Vagina (tissue), 2 donors: ENCODE measurements around the gene PTGER3. TPM values are rescaled to one million over a fixed set of nuclear protein-coding genes. Genes with fewer than 3 reads are reported as not detected.

ENCODE experiments used
- DNase-seq, 2 donors: peaks; one replicate each; pipeline ENCODE4 v3.0.0-alpha.2; 2017; ENCODE audit errors: extremely low spot score in 2 of 2
- H3K27ac ChIP-seq: fragments of 200-600 bp; sonication (generic); one replicate; pipeline ENCODE4 v1.5.1; 2019
- H3K27me3 ChIP-seq: fragments of 200-600 bp; sonication (generic); one replicate; pipeline ENCODE4 v1.5.1; 2019
- H3K36me3 ChIP-seq, 2 donors: fragments of 200-600 bp; sonication (generic); one replicate each; pipeline ENCODE4 v1.5.1; 2017 to 2019
- H3K4me1 ChIP-seq: fragments of 200-600 bp; sonication (generic); one replicate; pipeline ENCODE4 v1.5.1; 2019
- H3K4me3 ChIP-seq, 2 donors: fragments of 200-600 bp; sonication (generic); 1 replicate in 1 of 2; 2 replicates in 1 of 2; pipeline ENCODE4 v1.5.1; 2016 to 2019
- H3K9me3 ChIP-seq: fragments of 200-600 bp; sonication (generic); one replicate; pipeline ENCODE4 v1.5.1; 2019
- POLR2A ChIP-seq, 2 donors: fragments of 450-650 bp; IDR thresholded peaks; one replicate each; pipeline ENCODE4 v1.6.1; 2017; ENCODE audit warnings: antibody characterized with exemption in 2 of 2, mild to moderate bottlenecking in 2 of 2, moderate library complexity in 2 of 2
- POLR2AphosphoS5 ChIP-seq, 2 donors: sonication (generic); formaldehyde crosslinking; IDR thresholded peaks; one replicate each; pipeline ENCODE4 v1.9.0; 2017; ENCODE audit warnings: antibody characterized with exemption in 2 of 2, mild to moderate bottlenecking in 2 of 2, low read depth in 1 of 2; ENCODE audit not compliant: insufficient read depth in 1 of 2
- intact Hi-C: fragments of 100-400 bp; cut with DNase I; formaldehyde crosslinking; loops from one replicate; pipeline ENCODE4 v1.15.1; 2023
- total RNA-seq: library from RNA; depleted of rRNA; stranded (reverse); fragments of >200 nt; gene quantifications from one replicate; pipeline ENCODE4 v1.2.3, GENCODE V29; 2016
- TF ChIP-seq, protein P1 (sequence below), 3 experiments: fragments of 450-650 bp in 2 of 3; fragments of 200-600 bp in 1 of 3; sonication (generic) in 1 of 3; IDR thresholded peaks; one replicate each; pipeline ENCODE4 v1.5.1; 2017 to 2019; ENCODE audit warnings: antibody characterized with exemption in 3 of 3, mild to moderate bottlenecking in 2 of 3, moderate library complexity in 2 of 3

PTGER3 gene
- total RNA-seq, 1 donor from 2014 or later, result 17.7 TPM

DNA sequence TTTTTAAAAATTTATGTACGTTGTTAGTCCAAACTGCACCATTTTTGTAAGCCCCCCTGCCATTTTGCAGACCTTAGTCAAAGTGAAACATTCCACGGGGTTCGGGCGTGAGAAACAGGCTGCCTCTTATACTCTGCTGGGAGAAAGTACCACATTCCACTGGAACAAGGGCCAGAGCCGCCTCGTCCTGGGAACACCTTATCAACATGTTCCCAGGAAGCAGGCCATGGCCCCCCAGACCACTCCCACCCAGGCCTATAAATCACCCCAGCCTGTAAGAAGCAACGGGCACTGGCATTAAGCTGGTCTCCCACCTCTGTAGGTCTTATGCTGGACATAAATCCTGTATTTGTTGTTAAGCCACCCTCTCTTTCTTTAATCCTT lies 34.1 kb upstream of the PTGER3 start:
- Histone ChIP-seq H3K36me3 (peaks cover 0 to 13% of the 10 kb centered on the region in 2 donors), H3K9me3 (no peaks in the 10 kb centered on the region), H3K27me3 (no peaks in the 10 kb centered on the region), H3K4me3 (peak overlapping the region; percentile 73 to 97), H3K27ac (peak overlapping the region; percentile 82), H3K4me1 (peaks cover 17% of the 10 kb centered on the region)
- intact Hi-C loops, result no loop called here
- no peak for TF ChIP-seq POLR2AphosphoS5 (IDR thresholded peaks at IDR 0.05; ENCODE audit: insufficient read depth in 1 of 2, low read depth in 1 of 2)
- no peak for TF ChIP-seq POLR2A (IDR thresholded peaks at IDR 0.05)
- TF ChIP-seq, protein P1, sequence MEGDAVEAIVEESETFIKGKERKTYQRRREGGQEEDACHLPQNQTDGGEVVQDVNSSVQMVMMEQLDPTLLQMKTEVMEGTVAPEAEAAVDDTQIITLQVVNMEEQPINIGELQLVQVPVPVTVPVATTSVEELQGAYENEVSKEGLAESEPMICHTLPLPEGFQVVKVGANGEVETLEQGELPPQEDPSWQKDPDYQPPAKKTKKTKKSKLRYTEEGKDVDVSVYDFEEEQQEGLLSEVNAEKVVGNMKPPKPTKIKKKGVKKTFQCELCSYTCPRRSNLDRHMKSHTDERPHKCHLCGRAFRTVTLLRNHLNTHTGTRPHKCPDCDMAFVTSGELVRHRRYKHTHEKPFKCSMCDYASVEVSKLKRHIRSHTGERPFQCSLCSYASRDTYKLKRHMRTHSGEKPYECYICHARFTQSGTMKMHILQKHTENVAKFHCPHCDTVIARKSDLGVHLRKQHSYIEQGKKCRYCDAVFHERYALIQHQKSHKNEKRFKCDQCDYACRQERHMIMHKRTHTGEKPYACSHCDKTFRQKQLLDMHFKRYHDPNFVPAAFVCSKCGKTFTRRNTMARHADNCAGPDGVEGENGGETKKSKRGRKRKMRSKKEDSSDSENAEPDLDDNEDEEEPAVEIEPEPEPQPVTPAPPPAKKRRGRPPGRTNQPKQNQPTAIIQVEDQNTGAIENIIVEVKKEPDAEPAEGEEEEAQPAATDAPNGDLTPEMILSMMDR (IDR thresholded peaks at IDR 0.05), result no peak
- DNase-seq, result no peak

DNA sequence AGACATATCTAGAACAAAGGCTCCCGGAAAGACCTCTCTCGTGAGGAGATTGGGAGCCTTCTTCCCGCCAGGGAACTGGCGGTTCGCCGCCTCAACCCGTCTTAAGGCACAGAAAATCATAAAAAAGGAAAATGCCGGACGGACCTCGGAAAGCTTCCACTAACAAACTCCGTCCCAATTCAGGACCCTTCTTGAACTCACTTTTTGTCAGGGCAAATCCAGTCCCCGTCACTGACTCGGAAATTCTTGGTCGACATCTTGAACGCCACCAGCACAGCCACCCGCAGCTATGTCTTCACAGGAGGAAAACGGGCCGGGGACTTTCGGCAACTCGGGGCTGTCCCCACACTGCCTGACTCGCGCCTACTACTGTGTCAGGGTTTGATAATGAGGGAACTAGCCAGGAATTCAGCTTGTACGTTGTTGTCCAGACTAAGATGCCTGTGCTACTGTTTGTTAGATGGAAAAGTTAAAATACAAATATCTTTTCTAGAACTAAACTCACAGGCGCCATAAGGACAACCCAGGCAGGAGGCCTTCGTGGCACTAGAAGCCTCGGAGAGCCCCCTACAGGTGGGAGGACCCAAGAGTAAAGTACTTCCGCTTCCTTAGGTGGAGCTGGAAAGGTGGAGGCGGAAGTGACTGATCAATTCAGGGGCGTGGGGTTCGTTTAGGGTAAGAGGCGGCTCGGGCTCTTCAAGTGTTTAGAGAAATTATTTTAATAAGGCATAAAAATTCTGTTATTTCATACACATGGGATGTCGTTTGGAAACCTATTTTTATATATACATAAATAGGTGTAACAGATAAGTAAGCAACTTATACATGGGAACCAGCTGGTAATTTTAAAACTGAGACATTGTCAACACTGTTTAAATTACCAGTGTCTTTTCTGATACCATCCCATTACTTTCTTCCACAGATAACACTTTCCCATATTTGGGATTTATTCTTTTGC lies 33.4 kb upstream of the PTGER3 start, which contains the start of gene ZRANB2:
Gene ZRANB2 (minus strand): TSS at position 297 of the 958 bp plus-strand sequence. CDS start 40 bp downstream, at position 257.
- H3K36me3 ChIP-seq, result peaks cover 0 to 20% of the 10 kb centered on the region in 2 donors
- peaks cover 17% of the 10 kb centered on the region for H3K4me1 ChIP-seq
- DNase-seq, result peak in 1 of 2 donors; percentile 91
- H3K4me3 ChIP-seq, result peak within 1 kb of the TSS; percentile 73 to 97
- TF ChIP-seq, protein P1 (IDR thresholded peaks at IDR 0.05), result peak; percentile 31 to 62 (median 55)
- TF ChIP-seq POLR2AphosphoS5 (IDR thresholded peaks at IDR 0.05; ENCODE audit: insufficient read depth in 1 of 2, low read depth in 1 of 2), result peak; percentile 78 to 95
- peak in 1 of 2 donors; percentile 62 for TF ChIP-seq POLR2A (IDR thresholded peaks at IDR 0.05)
- no peaks in the 10 kb centered on the region for H3K9me3 ChIP-seq
- H3K27me3 ChIP-seq, result no peaks in the 10 kb centered on the region
- intact Hi-C loops, result no loop called here
- peak within 1 kb of the TSS; percentile 82 for H3K27ac ChIP-seq

DNA sequence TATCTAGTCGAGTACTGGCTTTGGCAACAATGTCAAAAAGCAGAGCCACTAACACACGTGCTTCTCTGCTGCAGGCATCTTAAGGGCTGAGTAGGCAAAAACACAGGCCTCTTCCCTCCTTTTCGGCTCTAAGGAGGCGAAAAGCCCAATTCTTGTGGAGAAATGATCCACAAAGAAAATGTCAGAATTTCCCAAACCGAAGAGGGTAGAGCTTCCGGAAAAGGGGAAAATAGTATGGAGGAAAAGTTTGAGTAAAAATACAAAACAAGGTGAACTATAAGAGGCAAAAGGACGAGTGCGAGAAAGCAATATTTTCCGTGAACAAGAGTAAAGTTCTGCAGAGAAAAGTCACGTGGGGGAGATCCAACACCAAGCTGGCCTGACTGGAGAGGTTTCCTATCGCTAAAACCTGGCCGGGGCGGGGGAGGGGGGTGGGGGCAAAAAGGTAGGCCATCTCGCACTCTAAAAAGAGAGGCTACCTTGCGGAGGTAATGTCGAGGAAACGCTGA lies 32.7 kb upstream of the PTGER3 start:
- peaks cover 0 to 27% of the 10 kb centered on the region in 2 donors for H3K36me3 ChIP-seq
- H3K27ac ChIP-seq, result peak overlapping the region; percentile 82
- intact Hi-C loops, result no loop called here
- no peak for DNase-seq
- peaks cover 17% of the 10 kb centered on the region for H3K4me1 ChIP-seq
- no peak for TF ChIP-seq POLR2A (IDR thresholded peaks at IDR 0.05)
- TF ChIP-seq, protein P1 (IDR thresholded peaks at IDR 0.05), result no peak
- TF ChIP-seq POLR2AphosphoS5 (IDR thresholded peaks at IDR 0.05; ENCODE audit: insufficient read depth in 1 of 2, low read depth in 1 of 2), result no peak
- H3K27me3 ChIP-seq, result no peaks in the 10 kb centered on the region
- H3K4me3 ChIP-seq, result peak overlapping the region; percentile 73 to 97
- no peaks in the 10 kb centered on the region for H3K9me3 ChIP-seq

DNA sequence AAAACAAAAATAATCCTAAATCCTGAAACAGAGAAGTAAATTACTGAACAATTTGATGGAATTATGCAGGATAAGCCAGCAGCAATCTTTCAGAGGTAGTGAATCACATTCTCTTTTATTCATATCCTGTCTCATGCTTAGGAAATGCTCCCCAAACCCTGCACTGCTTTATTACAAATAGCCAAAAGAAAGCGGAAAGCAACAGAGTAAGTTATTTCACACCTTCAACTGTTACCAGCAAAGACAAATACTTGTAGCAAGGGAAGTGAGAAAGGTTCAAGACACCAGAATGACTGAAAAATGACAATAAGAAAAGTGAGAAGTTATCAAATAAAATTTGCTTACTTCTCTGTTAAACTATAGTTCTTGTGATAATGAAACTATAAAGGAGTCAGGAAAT lies 27.1 kb upstream of the PTGER3 start:
- Histone ChIP-seq H3K27ac (no peak overlapping the region), H3K27me3 (no peaks in the 10 kb centered on the region), H3K36me3 (peaks cover 0 to 67% of the 10 kb centered on the region in 2 donors), H3K9me3 (no peaks in the 10 kb centered on the region), H3K4me1 (peaks cover 12% of the 10 kb centered on the region), H3K4me3 (no peak overlapping the region)
- TF ChIP-seq, protein P1 (IDR thresholded peaks at IDR 0.05), result no peak
- TF ChIP-seq POLR2AphosphoS5 (IDR thresholded peaks at IDR 0.05; ENCODE audit: insufficient read depth in 1 of 2, low read depth in 1 of 2) (no peak), POLR2A (IDR thresholded peaks at IDR 0.05) (no peak)
- no peak for DNase-seq
- intact Hi-C loops, result no loop called here
